G401 (cell line): ENCODE data around the gene DPYSL3. TPM values are rescaled to one million over a fixed set of nuclear protein-coding genes. Genes with fewer than 3 reads are reported as not detected.

Experiments
- DNase-seq: peaks from one replicate; pipeline ENCODE4 v3.0.0-alpha.2; 2015; ENCODE audit warnings: low spot score
- in situ Hi-C: cut with HindIII; loops from 2 replicates; pipeline ENCODE4 v1.10.0; 2016; ENCODE audit warnings: low sequenced_read_pairs, mixed read lengths
- total RNA-seq: library from RNA; depleted of rRNA; stranded (reverse); fragments of >200 nt; shearing (Covaris generic); gene quantifications from 2 replicates; pipeline ENCODE4 v1.2.3, GENCODE V29; 2014

DPYSL3 gene
- total RNA-seq, 1 experiment from 2014 or later = 0.58 TPM

DNA sequence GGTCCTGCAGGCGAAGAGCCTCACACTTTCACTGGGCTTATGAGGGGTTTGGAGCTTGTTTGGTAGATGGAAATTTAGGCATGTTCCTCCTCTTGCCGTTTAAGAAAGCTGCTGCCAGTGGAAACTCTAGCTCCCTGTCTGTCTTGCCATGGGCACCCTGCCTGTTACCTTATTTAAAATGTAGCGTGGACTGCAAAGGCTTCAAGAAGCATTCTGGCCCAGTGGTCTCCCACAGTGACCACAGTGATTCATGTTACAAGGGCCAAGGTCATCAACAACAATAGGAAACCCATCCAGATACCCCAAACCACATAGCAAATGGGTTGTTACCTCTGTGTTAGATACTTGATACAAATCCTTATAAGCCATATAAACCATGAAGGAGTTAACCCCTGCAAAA lies 96.6 kb downstream of the DPYSL3 start:
- in situ Hi-C loops = no loop called here
- DNase-seq = no peak

DNA sequence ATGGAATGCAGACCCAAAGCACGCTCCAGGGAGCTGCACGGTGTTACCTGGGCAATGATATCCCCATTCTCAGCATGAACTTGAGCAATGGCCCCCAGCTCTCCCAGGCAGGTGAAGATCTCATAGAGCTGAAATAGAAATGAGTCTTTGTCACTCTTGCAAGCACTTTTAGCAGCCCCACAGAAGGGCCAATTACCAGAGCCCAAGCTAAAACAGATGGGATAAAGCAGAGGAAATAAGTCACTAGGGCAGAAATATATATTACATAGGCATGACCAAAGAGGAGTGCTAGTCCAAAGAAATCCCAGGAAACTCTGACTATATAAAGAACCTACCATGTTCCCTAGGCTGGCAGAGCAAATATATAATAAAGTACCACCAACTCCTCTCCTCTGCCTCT lies 97.3 kb downstream of the DPYSL3 start:
- no peak for DNase-seq
- in situ Hi-C loops = no loop called here

DNA sequence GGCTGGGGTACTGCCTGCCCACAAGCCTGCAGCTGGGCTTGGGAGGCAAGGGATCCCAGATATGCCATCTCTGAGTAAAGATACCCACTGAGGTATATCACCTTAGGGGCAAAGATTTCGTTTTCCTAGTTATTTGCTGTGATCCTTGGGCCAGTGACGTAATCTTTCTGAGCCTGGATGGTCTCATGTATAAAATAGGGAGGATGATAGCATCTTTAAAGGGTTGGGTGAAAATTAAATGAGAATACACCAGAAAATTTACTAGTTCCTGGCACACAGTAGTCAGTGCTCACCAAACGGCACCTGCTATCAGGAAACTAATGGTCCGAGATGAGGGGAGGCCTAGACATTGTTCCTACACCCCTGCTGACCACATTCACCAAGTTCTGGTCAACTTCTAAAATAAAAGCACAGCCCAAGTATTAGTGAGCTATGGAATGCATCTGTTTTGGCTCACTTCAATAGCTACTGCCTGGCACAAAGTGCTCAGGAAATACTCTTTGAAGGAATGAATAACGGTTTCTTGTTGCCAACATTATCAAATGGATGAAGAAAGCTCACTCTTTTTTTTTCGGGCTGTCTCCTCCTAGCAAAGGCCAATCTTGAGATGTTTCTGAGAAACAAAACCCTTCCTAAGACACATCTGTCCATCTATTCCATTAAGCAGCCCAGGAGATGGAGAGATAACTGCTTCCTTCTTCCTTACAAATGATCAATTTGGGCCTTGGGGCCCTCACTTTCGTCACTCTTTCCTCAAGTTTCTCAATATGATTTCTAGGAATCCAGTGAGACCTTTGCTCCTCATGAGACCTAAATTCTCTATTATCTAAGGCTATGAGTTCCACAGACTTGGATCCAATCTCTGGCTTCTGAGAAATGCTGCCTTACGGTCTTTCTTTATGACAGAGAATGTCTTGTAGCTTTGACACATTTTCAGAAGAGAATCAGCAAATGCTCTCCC lies 98.2 kb downstream of the DPYSL3 start:
- in situ Hi-C loops = no loop called here
- no peak for DNase-seq

DNA sequence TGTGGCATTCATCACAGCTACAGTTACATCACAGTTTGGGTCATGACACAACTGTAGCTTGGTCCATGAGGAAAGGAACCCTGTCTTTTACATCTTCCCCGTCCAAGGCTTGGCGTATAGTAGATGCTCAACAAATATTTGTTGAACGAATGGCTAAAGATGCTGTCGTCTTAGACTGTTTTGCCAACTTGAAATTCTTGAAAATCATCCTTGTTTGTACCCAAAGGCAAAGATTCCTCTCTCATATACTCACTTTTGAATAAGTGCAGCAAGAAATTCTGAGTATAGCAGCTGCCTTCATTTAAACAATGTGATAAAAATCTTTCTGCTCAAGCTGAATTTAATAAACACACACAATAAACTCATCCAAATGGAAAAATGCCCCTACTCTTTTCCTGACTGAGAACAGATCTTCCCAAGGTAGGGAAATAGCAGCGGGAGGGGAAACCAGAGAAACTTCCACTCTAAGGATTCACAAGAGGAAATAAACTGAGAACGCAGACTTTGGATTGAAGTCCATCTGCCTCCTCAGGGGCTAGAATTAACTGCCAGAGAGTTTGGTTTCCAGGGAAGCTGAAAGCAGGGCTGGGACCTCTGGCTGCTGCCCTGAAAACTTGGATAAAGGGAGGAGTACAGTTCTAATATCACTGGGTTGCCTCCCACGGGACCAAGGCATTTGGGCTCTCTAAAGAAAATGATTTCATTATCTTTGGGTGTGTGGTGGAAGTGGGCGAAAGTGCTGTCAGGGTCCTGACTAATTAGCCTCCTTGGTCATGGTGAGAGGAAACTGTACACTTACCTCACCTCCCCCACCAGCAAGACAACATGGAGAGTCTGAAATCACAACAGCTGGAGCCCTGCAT lies 99.1 kb downstream of the DPYSL3 start:
- in situ Hi-C loops = no loop called here
- no peak for DNase-seq

DNA sequence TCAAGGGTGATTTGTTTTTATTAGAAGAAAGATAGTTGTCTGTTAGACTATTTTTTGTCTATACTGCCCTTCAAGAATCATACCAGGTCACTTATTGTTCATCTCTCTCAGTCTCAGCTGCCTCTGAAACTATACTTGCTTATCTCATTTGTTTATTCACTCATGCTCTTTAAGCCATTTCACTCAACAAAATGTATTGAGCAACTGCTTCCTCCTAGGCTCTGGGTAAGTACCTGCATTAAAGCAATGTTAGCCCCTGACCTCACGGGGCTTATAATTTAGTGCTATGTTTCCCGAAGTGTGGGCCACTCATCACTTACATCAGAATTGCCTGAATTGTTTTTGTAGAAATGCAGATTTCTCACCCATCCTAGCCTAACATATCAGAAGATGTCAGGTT lies 100.9 kb downstream of the DPYSL3 start:
- in situ Hi-C loops = no loop called here
- no peak for DNase-seq

DNA sequence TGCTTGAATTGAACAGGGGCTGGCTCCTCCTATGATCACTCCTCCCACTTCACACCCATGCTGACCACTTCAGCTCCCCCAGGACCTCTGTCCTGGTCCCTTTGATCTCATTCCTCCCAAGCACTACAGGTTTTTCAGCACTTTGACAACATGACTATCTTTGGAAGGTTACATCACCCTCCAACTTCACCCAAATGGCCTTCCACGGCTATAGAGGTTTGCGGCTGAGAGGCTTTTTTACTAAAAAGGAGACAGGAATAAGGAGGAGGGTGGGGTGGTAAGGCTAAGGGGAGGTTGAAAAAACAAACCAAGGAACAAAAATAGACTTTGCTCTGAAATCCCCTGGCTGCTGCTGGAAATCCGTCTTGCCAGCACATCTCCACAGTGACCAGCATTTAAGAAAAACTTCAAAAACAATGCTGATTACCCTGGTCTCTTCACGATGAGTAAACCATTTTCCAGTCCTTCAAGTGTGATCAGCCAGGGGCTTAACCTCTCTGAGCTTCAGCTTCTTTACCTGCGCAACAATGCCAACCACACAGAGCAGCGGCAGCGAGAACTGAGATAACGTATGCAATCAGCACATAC lies 102.7 kb downstream of the DPYSL3 start:
- in situ Hi-C loops = no loop called here
- DNase-seq = no peak

DNA sequence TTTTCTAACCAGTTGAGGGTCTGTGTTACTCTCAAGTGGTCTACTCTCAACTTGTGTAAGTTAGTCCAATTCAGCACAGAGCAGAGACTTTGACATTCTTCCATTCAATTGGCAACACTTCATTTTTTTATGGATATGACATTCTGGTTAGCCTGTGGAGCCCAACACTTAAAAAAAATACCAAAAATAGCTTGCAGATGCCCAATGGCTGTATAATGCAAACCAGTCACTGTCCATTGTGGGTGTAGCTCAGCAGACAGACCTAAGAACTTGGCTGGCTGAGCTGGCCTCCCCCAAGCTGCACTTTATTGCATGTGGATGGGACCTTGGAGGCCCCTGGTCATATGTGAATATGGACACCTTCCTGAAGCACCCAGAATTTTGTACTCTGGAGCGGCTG lies 103.2 kb downstream of the DPYSL3 start:
- in situ Hi-C loops = no loop called here
- DNase-seq = no peak

DNA sequence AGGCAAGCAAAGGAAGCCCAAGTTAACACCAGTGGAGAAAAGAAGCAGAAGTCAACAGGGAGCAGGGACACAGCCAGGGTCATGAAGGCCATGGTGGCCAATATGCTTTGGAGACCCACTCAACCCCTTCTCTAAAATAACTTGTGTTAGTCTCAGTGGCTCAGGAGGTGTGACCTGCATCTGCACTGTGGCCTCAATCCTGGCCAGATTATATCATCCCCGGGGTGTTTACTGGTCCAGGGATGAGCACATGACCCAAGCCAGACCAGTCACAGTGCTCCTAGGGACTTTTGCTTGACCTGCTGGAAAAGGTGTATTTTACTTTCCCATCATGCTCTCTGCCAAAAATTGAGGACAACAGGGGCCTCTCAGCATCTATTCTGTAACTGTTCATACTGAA lies 105.2 kb downstream of the DPYSL3 start:
- no peak for DNase-seq
- in situ Hi-C loops = no loop called here

DNA sequence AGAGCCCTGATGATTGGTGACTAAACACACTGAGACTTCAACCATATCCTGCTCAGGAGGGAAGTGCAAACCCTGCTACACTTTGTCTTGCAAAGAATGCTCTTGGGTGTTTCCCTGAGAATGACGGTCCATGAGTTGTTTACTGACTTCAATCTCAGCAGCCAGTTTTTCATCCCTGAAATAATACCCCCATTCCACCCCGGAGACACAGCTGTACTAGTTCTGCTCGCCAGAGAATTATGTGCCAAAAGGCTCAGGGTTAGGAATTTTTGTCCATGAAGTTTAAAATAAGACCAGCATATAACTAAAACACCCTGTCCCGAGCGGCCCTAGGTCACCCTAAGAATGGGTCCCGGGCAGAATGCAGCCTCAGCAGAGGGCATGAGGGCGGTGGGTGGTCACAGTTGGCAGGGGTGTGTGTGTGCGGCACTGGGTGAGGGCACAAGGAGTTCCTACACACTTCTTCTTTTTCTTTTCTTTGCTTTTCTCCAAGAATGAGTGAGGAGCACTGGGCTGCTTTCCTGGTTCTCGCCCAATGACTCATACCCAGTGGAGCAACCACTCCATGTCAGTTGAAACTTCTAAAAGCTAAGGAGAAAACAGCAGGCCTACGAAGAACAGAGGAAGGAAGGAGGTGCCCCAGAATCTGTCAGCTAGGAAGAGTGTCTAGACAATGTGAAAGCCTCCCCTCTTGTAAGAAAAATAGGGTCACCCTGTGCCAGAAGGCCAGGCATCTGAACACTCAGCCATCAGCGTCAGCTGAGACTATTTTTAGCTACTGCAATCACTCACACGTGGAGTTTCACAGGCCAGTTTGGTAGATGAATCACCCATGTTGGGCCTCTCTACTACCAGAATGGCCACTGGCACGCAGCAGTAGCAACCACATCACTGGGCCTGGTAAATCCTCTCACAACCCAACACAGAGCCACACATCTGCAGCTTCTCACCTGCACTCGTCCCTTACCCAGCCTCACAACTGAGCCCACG lies 105.9 kb downstream of the DPYSL3 start:
- DNase-seq = no peak
- in situ Hi-C loops = no loop called here

DNA sequence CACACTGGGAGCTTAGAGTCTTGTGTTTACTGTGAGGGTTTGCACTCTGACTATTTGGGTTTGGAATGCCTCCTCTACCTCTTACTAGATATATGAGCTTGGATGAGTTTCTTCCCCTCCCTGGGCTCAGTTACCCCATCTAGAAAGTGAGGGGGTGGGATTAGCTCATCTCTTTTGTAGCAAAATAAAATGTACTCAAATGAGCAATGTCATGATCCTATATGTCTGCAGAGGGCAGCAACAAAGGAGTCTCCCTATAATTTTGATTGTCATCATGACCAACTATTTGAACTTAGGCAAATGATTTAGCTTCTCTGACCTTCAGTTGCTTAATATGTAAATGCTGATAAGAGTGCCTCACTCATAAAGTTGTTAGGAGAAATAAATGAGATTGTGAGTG lies 109.0 kb downstream of the DPYSL3 start:
- in situ Hi-C loops = no loop called here
- DNase-seq = no peak

DNA sequence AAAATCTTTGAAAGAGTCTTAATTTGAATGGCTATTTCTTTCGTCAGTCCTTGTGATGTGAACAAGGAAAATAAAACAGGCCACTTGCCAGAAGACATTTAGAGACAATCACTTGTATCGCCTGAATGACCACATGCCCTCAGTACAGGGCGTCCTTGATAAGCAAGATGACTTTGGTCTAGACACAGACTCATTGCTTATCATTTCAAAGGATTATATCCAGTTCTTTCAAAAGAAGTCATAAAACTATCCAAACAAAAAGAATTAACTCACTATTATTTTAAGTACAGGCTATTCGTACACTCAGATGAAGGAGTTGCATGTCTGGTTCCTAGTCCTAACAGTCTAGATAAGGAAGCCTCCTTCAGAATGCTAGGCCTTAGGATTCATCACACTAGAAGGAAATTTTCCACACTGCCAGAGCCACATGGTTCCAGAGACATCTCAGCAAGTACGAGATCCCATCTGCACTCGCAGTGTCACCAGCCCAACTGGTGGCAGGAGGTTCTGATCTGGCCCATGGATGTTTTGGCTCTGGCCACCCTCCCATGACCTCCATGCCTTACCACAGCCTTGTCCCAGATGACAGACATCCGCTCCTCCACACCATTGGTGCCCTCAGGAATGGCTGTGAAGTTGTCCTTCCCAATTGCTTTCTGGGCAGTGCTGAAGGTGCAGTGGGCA lies 109.6 kb downstream of the DPYSL3 start:
- in situ Hi-C loops = no loop called here
- DNase-seq = no peak

DNA sequence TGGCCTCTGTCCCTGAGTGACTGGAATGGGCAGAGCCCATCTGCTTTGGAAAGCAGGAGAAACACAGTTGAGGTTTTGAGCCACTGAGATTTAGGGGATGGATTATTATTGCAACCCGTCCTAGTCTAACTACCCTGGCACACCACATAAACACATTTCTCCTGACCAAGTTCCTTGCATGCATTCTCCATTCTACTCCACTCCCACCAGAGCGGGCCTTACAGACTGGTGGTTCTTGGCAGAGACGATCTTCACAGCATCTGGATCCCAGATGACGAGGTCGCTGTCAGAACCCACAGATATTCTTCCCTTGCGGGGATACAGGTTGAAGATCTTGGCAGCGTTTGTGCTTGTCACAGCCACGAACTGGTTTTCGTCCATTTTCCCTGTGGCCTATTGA lies 111.0 kb downstream of the DPYSL3 start:
- in situ Hi-C loops = no loop called here
- no peak for DNase-seq

DNA sequence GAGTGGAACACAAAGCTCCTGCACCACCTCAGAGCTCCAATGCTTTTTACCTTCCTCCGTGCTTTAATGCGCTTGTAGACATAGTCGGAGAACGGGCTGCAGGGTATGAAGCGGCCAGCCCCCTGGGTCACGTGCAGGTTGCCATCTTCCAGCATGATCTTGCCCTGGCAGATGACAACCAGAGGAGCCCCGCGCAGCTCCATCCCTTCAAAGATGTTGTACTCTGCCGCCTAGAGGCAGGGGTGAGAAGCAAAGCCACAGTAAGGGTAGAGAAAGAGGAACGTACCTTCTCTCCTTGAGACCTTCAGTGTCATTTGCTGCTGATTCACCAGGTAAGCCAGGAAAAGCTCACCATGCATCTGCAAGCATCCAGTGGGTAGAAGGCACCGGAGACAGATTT lies 112.3 kb downstream of the DPYSL3 start:
- no peak for DNase-seq
- in situ Hi-C loops = no loop called here

DNA sequence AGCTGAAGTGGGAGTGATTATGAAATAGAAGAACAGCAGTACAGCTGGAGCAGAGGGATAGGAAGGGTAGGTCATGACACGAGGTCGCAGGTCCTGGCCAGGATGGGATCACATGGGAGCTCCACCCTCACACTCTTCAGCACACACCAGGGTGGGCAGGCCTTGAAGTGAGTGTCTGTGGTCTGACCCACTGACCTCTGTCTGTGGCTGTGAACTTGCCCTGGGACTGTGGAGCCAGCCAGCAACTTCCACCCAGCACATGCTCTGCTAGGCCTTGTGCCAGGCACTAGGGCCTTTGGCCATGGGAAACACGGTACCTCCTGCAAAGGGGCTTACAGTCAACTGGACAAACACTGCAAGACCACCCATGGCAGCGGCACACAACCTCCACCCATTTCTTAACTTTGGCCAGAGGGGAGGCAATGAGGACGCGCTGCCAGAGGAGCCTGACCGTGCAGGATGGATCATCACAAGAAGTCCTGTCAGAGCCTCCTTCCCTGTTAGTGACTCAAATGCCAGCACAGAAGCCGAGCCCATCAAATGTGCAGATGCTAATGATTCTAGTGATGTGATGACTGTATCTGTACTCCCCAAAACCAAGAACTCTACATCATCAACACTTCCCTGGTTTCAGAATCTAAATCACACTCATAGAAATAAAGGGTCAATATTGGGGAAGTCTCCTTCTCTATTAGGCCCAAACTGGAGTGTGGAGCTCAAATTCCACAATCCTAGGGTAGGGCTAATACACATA lies 113.6 kb downstream of the DPYSL3 start:
- in situ Hi-C loops = no loop called here
- no peak for DNase-seq

DNA sequence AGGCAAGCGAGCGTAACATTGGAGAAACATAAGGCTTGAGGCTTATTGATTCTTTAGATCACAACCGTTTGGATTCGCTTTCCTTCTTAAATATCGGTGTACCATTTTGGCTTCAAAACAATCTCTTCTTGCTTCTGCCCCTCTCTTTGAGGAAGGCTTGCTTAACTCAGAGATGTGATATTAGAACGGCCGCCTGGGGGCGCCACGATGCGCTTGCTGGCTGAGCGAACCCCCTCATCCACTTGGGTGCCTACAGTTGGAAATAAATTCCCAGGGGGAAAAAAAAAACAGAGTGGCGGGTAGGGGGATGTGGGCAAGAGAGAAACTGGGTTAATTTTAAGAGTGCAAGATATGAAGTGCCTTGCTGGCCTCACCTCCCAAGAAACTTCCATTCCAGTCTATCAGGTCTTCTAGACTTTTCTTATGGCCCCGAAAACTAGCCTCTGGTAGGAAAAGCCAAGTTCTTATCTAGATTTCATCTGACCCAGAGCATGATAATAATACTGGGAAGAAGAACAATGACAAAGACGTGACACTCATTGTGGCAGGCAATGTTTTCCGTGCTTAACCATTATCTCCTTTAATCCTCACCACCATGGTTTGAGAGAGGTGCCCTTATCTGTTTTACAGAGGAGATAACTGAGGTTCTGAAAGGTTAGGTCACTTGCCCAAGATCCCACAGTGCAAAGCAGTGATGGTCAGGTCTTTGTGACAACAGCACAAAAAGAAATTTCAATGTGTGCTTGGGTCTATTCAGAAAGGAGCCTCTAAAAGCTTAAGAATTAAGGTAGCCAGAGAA lies 115.8 kb downstream of the DPYSL3 start:
- in situ Hi-C loops = no loop called here
- DNase-seq = no peak

DNA sequence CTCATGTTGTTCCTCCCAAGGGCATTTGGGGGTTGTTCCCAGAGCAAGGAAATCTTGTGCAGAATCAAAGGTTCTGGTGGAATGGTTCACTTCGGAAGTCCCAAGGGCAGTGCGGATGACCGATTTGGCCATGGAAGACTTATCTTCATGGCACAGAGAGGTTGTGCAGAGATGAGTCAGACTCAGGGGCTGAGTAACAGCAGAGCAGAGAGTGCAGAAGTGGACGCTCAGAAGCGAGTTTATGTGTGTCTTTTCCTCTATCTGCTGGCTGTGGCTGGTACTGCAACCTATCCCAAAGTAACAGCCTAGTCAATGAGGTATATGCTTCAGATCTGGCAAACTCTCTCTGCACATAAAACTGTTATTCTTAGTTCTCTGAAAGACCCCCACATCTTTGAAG lies 118.1 kb downstream of the DPYSL3 start:
- in situ Hi-C loops = no loop called here
- DNase-seq = peak; percentile 44
